ENCODE results near the gene AKAP1.

The AKAP1 gene

GRCh38 chr17:57115916-57116315, 30.9 kb downstream of the AKAP1 start:
- H3K9me3 ChIP-seq (ENCODE audit: control insufficient read depth in 1 of 2, low read length in 2 of 2): no peaks in the 10 kb centered on the region
- H3K27ac ChIP-seq (ENCODE audit: low read length): no peak overlapping the region
- H3K4me3 ChIP-seq (ENCODE audit: low read depth in 1 of 2, low read length in 2 of 2): no peak overlapping the region
- H3K36me3 ChIP-seq (ENCODE audit: control insufficient read depth in 1 of 2, insufficient read depth in 2 of 2, low read length in 2 of 2): peaks cover 60 to 64% of the 10 kb centered on the region in 2 donors
- H3K27me3 ChIP-seq (ENCODE audit: low read depth, low read length): no peaks in the 10 kb centered on the region
- H3K4me1 ChIP-seq (ENCODE audit: control insufficient read depth in 1 of 2, insufficient read depth in 2 of 2, low read length in 2 of 2): peaks cover 4 to 12% of the 10 kb centered on the region in 2 donors

GRCh38 chr17:57117798-57118197, 32.8 kb downstream of the AKAP1 start:
- Histone ChIP-seq H3K9me3 (ENCODE audit: control insufficient read depth in 1 of 2, low read length in 2 of 2) (no peaks in the 10 kb centered on the region), H3K27ac (ENCODE audit: low read length) (no peak overlapping the region), H3K4me3 (ENCODE audit: low read depth in 1 of 2, low read length in 2 of 2) (no peak overlapping the region), H3K27me3 (ENCODE audit: low read depth, low read length) (no peaks in the 10 kb centered on the region), H3K4me1 (ENCODE audit: control insufficient read depth in 1 of 2, insufficient read depth in 2 of 2, low read length in 2 of 2) (no peaks in the 10 kb centered on the region), H3K36me3 (ENCODE audit: control insufficient read depth in 1 of 2, insufficient read depth in 2 of 2, low read length in 2 of 2) (peaks cover 65 to 71% of the 10 kb centered on the region in 2 donors)

GRCh38 chr17:57120814-57121213, 35.8 kb downstream of the AKAP1 start:
- Histone ChIP-seq H3K27ac (ENCODE audit: low read length) (no peak overlapping the region), H3K4me3 (ENCODE audit: low read depth in 1 of 2, low read length in 2 of 2) (no peak overlapping the region), H3K4me1 (ENCODE audit: control insufficient read depth in 1 of 2, insufficient read depth in 2 of 2, low read length in 2 of 2) (no peaks in the 10 kb centered on the region), H3K36me3 (ENCODE audit: control insufficient read depth in 1 of 2, insufficient read depth in 2 of 2, low read length in 2 of 2) (peaks cover 65 to 81% of the 10 kb centered on the region in 2 donors), H3K9me3 (ENCODE audit: control insufficient read depth in 1 of 2, low read length in 2 of 2) (no peaks in the 10 kb centered on the region), H3K27me3 (ENCODE audit: low read depth, low read length) (no peaks in the 10 kb centered on the region)

GRCh38 chr17:57121308-57122042, 36.4 kb downstream of the AKAP1 start:
- Histone ChIP-seq H3K4me1 (ENCODE audit: control insufficient read depth in 1 of 2, insufficient read depth in 2 of 2, low read length in 2 of 2) (no peaks in the 10 kb centered on the region), H3K9me3 (ENCODE audit: control insufficient read depth in 1 of 2, low read length in 2 of 2) (no peaks in the 10 kb centered on the region), H3K27me3 (ENCODE audit: low read depth, low read length) (no peaks in the 10 kb centered on the region), H3K36me3 (ENCODE audit: control insufficient read depth in 1 of 2, insufficient read depth in 2 of 2, low read length in 2 of 2) (peaks cover 59 to 74% of the 10 kb centered on the region in 2 donors), H3K27ac (ENCODE audit: low read length) (no peak overlapping the region), H3K4me3 (ENCODE audit: low read depth in 1 of 2, low read length in 2 of 2) (no peak overlapping the region)

GRCh38 chr17:57124053-57124452, 39.0 kb downstream of the AKAP1 start:
- H3K4me3 ChIP-seq (ENCODE audit: low read depth in 1 of 2, low read length in 2 of 2): no peak overlapping the region
- no peaks in the 10 kb centered on the region for H3K4me1 ChIP-seq (ENCODE audit: control insufficient read depth in 1 of 2, insufficient read depth in 2 of 2, low read length in 2 of 2)
- no peak overlapping the region for H3K27ac ChIP-seq (ENCODE audit: low read length)
- H3K9me3 ChIP-seq (ENCODE audit: control insufficient read depth in 1 of 2, low read length in 2 of 2): no peaks in the 10 kb centered on the region
- no peaks in the 10 kb centered on the region for H3K27me3 ChIP-seq (ENCODE audit: low read depth, low read length)
- H3K36me3 ChIP-seq (ENCODE audit: control insufficient read depth in 1 of 2, insufficient read depth in 2 of 2, low read length in 2 of 2): peaks cover 38 to 48% of the 10 kb centered on the region in 2 donors

- no peak overlapping the region for H3K4me3 ChIP-seq (ENCODE audit: low read depth in 1 of 2, low read length in 2 of 2)
- no peak overlapping the region for H3K27ac ChIP-seq (ENCODE audit: low read length)
- peaks cover 32 to 44% of the 10 kb centered on the region in 2 donors for H3K36me3 ChIP-seq (ENCODE audit: control insufficient read depth in 1 of 2, insufficient read depth in 2 of 2, low read length in 2 of 2)
- no peaks in the 10 kb centered on the region for H3K27me3 ChIP-seq (ENCODE audit: low read depth, low read length)
- H3K9me3 ChIP-seq (ENCODE audit: control insufficient read depth in 1 of 2, low read length in 2 of 2): no peaks in the 10 kb centered on the region
- H3K4me1 ChIP-seq (ENCODE audit: control insufficient read depth in 1 of 2, insufficient read depth in 2 of 2, low read length in 2 of 2): no peaks in the 10 kb centered on the region
Measured at GRCh38 chr17:57125406-57125805, 40.4 kb downstream of the AKAP1 start.

GRCh38 chr17:57125866-57126265, 40.8 kb downstream of the AKAP1 start:
- peaks cover 29 to 39% of the 10 kb centered on the region in 2 donors for H3K36me3 ChIP-seq (ENCODE audit: control insufficient read depth in 1 of 2, insufficient read depth in 2 of 2, low read length in 2 of 2)
- no peaks in the 10 kb centered on the region for H3K27me3 ChIP-seq (ENCODE audit: low read depth, low read length)
- no peak overlapping the region for H3K27ac ChIP-seq (ENCODE audit: low read length)
- no peaks in the 10 kb centered on the region for H3K9me3 ChIP-seq (ENCODE audit: control insufficient read depth in 1 of 2, low read length in 2 of 2)
- H3K4me1 ChIP-seq (ENCODE audit: control insufficient read depth in 1 of 2, insufficient read depth in 2 of 2, low read length in 2 of 2): no peaks in the 10 kb centered on the region
- no peak overlapping the region for H3K4me3 ChIP-seq (ENCODE audit: low read depth in 1 of 2, low read length in 2 of 2)

- Histone ChIP-seq H3K4me3 (ENCODE audit: low read depth in 1 of 2, low read length in 2 of 2) (no peak overlapping the region), H3K36me3 (ENCODE audit: control insufficient read depth in 1 of 2, insufficient read depth in 2 of 2, low read length in 2 of 2) (no peaks in the 10 kb centered on the region), H3K27me3 (ENCODE audit: low read depth, low read length) (no peaks in the 10 kb centered on the region), H3K27ac (ENCODE audit: low read length) (no peak overlapping the region), H3K9me3 (ENCODE audit: control insufficient read depth in 1 of 2, low read length in 2 of 2) (no peaks in the 10 kb centered on the region), H3K4me1 (ENCODE audit: control insufficient read depth in 1 of 2, insufficient read depth in 2 of 2, low read length in 2 of 2) (no peaks in the 10 kb centered on the region)
Measured at GRCh38 chr17:57130708-57131461, 45.8 kb downstream of the AKAP1 start.

GRCh38 chr17:57132663-57133062, 47.6 kb downstream of the AKAP1 start:
- H3K36me3 ChIP-seq (ENCODE audit: control insufficient read depth in 1 of 2, insufficient read depth in 2 of 2, low read length in 2 of 2): no peaks in the 10 kb centered on the region

GRCh38 chr17:57133486-57133885, 48.4 kb downstream of the AKAP1 start:
- no peak overlapping the region for H3K27ac ChIP-seq (ENCODE audit: low read length)
- H3K27me3 ChIP-seq (ENCODE audit: low read depth, low read length): no peaks in the 10 kb centered on the region
- no peaks in the 10 kb centered on the region for H3K9me3 ChIP-seq (ENCODE audit: control insufficient read depth in 1 of 2, low read length in 2 of 2)
- H3K36me3 ChIP-seq (ENCODE audit: control insufficient read depth in 1 of 2, insufficient read depth in 2 of 2, low read length in 2 of 2): no peaks in the 10 kb centered on the region
- H3K4me3 ChIP-seq (ENCODE audit: low read depth in 1 of 2, low read length in 2 of 2): no peak overlapping the region
- H3K4me1 ChIP-seq (ENCODE audit: control insufficient read depth in 1 of 2, insufficient read depth in 2 of 2, low read length in 2 of 2): no peaks in the 10 kb centered on the region

More at GRCh38 chr17:57132663-57133062, 47.6 kb downstream of the AKAP1 start:
- no peak overlapping the region for H3K4me3 ChIP-seq (ENCODE audit: low read depth in 1 of 2, low read length in 2 of 2)
- H3K27me3 ChIP-seq (ENCODE audit: low read depth, low read length): no peaks in the 10 kb centered on the region
- H3K27ac ChIP-seq (ENCODE audit: low read length): no peak overlapping the region
- H3K4me1 ChIP-seq (ENCODE audit: control insufficient read depth in 1 of 2, insufficient read depth in 2 of 2, low read length in 2 of 2): no peaks in the 10 kb centered on the region
- no peaks in the 10 kb centered on the region for H3K9me3 ChIP-seq (ENCODE audit: control insufficient read depth in 1 of 2, low read length in 2 of 2)

GRCh38 chr17:57135026-57135788, 50.2 kb downstream of the AKAP1 start:
- H3K36me3 ChIP-seq (ENCODE audit: control insufficient read depth in 1 of 2, insufficient read depth in 2 of 2, low read length in 2 of 2): no peaks in the 10 kb centered on the region
- H3K27me3 ChIP-seq (ENCODE audit: low read depth, low read length): no peaks in the 10 kb centered on the region
- no peaks in the 10 kb centered on the region for H3K9me3 ChIP-seq (ENCODE audit: control insufficient read depth in 1 of 2, low read length in 2 of 2)
- no peak overlapping the region for H3K4me3 ChIP-seq (ENCODE audit: low read depth in 1 of 2, low read length in 2 of 2)
- no peaks in the 10 kb centered on the region for H3K4me1 ChIP-seq (ENCODE audit: control insufficient read depth in 1 of 2, insufficient read depth in 2 of 2, low read length in 2 of 2)
- no peak overlapping the region for H3K27ac ChIP-seq (ENCODE audit: low read length)

Measured in muscle layer of duodenum (tissue), 2 donors.